Mucosa of descending colon (tissue), 3 donors: ENCODE measurements around the gene CGRRF1. TPM values are rescaled to one million over a fixed set of nuclear protein-coding genes. Genes with fewer than 3 reads are reported as not detected.
A peak's percentile ranks its signal among the peaks of the same experiment; 100 is the strongest.

Experiments
- ATAC-seq: fragments of 200-7000 bp; cut with Tn5 transposase; one replicate; pipeline ENCODE4 v1.9.1; 2020; ENCODE audit warnings: mild to moderate bottlenecking, moderate library complexity
- DNase-seq, 3 donors: peaks; one replicate each; pipeline ENCODE4 v3.0.0-alpha.2; 2020
- H3K36me3 ChIP-seq: fragments of 200-600 bp; one replicate; pipeline ENCODE4 v1.8.0; 2021; ENCODE audit warnings: low read depth, mild to moderate bottlenecking
- H3K4me1 ChIP-seq: fragments of 200-600 bp; one replicate; pipeline ENCODE4 v1.8.0; 2021; ENCODE audit warnings: low read depth, mild to moderate bottlenecking
- H3K4me3 ChIP-seq: fragments of 200-600 bp; one replicate; pipeline ENCODE4 v1.8.0; 2021; ENCODE audit warnings: mild to moderate bottlenecking
- H3K9me3 ChIP-seq: fragments of 200-600 bp; one replicate; pipeline ENCODE4 v1.8.0; 2021; ENCODE audit warnings: mild to moderate bottlenecking
- CTCF ChIP-seq: fragments of 200-600 bp; IDR thresholded peaks from one replicate; pipeline ENCODE4 v1.8.0; 2022; ENCODE audit warnings: antibody characterized with exemption, mild to moderate bottlenecking
- intact Hi-C, 2 donors: fragments of 100-400 bp; cut with DNase I in 1 of 2; cut with micrococcal nuclease in 1 of 2; formaldehyde crosslinking; loops; one replicate each; pipeline versions ENCODE4 v1.11.0 to v1.11.1; 2022; cut with DNase I, micrococcal nuclease
- total RNA-seq, 3 donors: library from RNA; stranded (reverse); fragmentation: NEBNext Ultra II Directional in 2 of 3; extraction: Animal tissue kit (Norgen Biotek cat#: 25700) in 2 of 3; gene quantifications; one replicate each; pipeline versions ENCODE4 v1.2.1 to v1.2.4, GENCODE V29; 2021 to 2023
- donor health status: DM: no; HTN: no; CAD: no; lungs with moderate emphysema.
- donor health status: DM: no; HTN: no; CAD: no.
- donor health status: DM: no; HTN: yes; CAD: no.

Gene CGRRF1
- total RNA-seq, 3 donors from 2014 or later = 17.0 to 25.2 (median 22.5) TPM

GRCh38 chr14:54555651-54556050 lies 45.9 kb downstream of the CGRRF1 start:
- Histone ChIP-seq H3K4me3 (no peak overlapping the region), H3K4me1 (no peaks in the 10 kb centered on the region), H3K36me3 (no peaks in the 10 kb centered on the region), H3K9me3 (no peaks in the 10 kb centered on the region)
- DNase-seq (no peak), ATAC-seq (no peak)
- intact Hi-C loops = no loop called here
- TF ChIP-seq CTCF = no peak

GRCh38 chr14:54556535-54556934 lies 46.8 kb downstream of the CGRRF1 start:
- H3K9me3 ChIP-seq = no peaks in the 10 kb centered on the region

DNA sequence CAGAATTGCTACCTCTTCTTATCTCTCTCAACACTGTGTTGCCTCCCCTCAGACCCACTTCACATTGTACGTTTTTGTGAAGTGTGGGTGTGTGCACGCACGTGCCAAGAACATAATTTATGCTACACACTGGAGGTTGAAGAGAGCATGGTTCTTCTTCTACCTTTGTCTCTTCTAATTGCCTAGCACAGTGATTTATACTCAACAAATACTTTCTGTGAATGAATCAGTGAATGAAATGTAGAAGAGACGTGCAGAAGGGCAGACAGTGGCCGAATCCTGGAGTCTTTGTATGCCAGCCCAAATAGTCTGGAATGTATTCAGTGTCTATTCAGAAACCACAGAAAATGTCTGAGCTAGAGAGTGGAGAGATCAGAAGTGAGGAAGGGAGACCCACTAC lies 52.6 kb downstream of the CGRRF1 start:
- no peak for ATAC-seq
- no peak for DNase-seq
- TF ChIP-seq CTCF = no peak
- Histone ChIP-seq H3K9me3 (no peaks in the 10 kb centered on the region), H3K4me1 (peaks cover 10% of the 10 kb centered on the region), H3K36me3 (no peaks in the 10 kb centered on the region), H3K4me3 (no peak overlapping the region)
- intact Hi-C loops = loop anchor here in 1 of 2 donors (10.0 kb wide), 1 partner anchor 132 kb away; no protein-coding TSS in a partner anchor

More at GRCh38 chr14:54556535-54556934, 46.8 kb downstream of the CGRRF1 start:
- ATAC-seq (no peak), DNase-seq (no peak)
- intact Hi-C loops = no loop called here
- Histone ChIP-seq H3K36me3 (no peaks in the 10 kb centered on the region), H3K4me1 (no peaks in the 10 kb centered on the region), H3K4me3 (no peak overlapping the region)
- no peak for TF ChIP-seq CTCF

DNA sequence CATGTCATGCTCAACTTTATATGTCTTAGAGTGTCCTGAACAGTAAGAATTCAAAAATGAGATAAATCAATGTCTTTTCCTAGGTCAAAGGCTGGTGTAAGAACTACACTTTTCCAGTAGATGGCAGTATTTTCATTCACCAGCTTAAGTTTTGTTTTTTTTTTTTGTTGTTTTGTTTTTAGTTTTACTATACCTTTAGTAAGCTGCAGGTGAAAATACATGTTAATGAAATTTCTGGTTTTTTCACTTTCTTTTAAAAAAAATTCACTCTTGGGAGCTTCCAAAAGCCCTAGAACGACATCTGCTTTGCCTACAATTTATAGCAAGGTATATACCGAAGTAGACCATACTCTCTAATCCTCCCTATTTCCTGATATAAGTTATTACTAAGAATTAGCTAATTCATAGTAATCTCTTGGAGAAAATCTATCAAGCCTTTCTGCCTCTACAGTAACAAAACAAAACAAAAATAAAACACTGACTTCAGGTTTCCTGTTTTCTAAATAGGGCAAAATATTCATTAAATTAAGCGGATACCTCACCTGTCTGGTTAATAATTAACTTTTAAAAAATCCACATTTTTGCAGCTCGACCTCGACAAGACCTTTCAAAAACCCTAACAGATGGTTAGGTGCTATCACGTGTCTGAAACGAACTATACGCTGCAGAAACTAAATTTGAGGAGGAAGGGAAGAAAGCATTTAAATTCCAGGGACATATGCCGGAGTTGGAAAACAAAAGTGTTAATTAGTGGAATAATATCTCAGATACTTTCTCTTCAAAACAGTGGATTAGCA lies 54.6 kb downstream of the CGRRF1 start:
- Histone ChIP-seq H3K4me1 (peaks cover 14% of the 10 kb centered on the region), H3K9me3 (no peaks in the 10 kb centered on the region), H3K4me3 (peak overlapping the region; percentile 47), H3K36me3 (no peaks in the 10 kb centered on the region)
- no peak for DNase-seq
- no peak for ATAC-seq
- intact Hi-C loops = loop anchor here in 1 of 2 donors (1.0 to 10.0 kb wide), 2 partner anchors 131 to 210 kb away; no protein-coding TSS in a partner anchor
- TF ChIP-seq CTCF = peak; percentile 63

GRCh38 chr14:54564868-54565784 lies 55.4 kb downstream of the CGRRF1 start:
- intact Hi-C loops = loop anchor here (1.0 to 10.0 kb wide), 3 partner anchors 127 to 209 kb away; no protein-coding TSS in a partner anchor
- Histone ChIP-seq H3K4me3 (peak overlapping the region; percentile 47), H3K9me3 (no peaks in the 10 kb centered on the region), H3K36me3 (no peaks in the 10 kb centered on the region), H3K4me1 (peaks cover 14% of the 10 kb centered on the region)
- TF ChIP-seq CTCF = no peak
- peak; percentile 84 for ATAC-seq
- DNase-seq = peak; percentile 90 to 93 (median 92)
